SU-DHL-6 (cell line): Measurements from ENCODE around the gene TFG.

Experiments used
- H2AFZ ChIP-seq: fragments of 200-600 bp; sonication (generic); 2 replicates; pipeline ENCODE4 v1.6.1; 2014; ENCODE audit warnings: low read depth, mild to moderate bottlenecking, moderate library complexity, mixed read lengths, antibody characterized with exemption, low read length; ENCODE audit not compliant: severe bottlenecking
- H3F3A ChIP-seq: fragments of 200-600 bp; shearing (Covaris generic); 2 replicates; pipeline ENCODE4 v1.6.0; 2016; ENCODE audit warnings: antibody characterized with exemption, mild to moderate bottlenecking; ENCODE audit not compliant: insufficient read depth
- H3K27ac ChIP-seq: fragments of 200-600 bp; sonication (generic); 2 replicates; pipeline ENCODE4 v1.5.1; 2016; ENCODE audit warnings: low read depth, mild to moderate bottlenecking, low read length, moderate library complexity, mixed read lengths
- H3K27me3 ChIP-seq: fragments of 200-600 bp; sonication (generic), shearing (Covaris generic); 2 replicates; pipeline ENCODE4 v1.6.0; 2014; ENCODE audit warnings: mild to moderate bottlenecking, low read length
- H3K36me3 ChIP-seq: fragments of 200-600 bp; sonication (generic); 2 replicates; pipeline ENCODE4 v1.6.1; 2014; ENCODE audit warnings: mild to moderate bottlenecking, low read length, mixed read lengths
- H3K4me2 ChIP-seq: fragments of 300-600, 200-600 bp; shearing (Covaris generic), sonication (generic); 2 replicates; pipeline ENCODE4 v1.6.0; 2014; ENCODE audit warnings: low read length, low read depth, mild to moderate bottlenecking; ENCODE audit not compliant: poor library complexity, severe bottlenecking
- H3K4me3 ChIP-seq: fragments of 200-600 bp; sonication (generic); 2 replicates; pipeline ENCODE4 v1.5.1; 2014; ENCODE audit warnings: antibody characterized with exemption, low read length, mild to moderate bottlenecking, mixed read lengths; ENCODE audit not compliant: insufficient read depth, poor library complexity, severe bottlenecking
- H3K79me2 ChIP-seq: fragments of 200-600 bp; sonication (generic); 2 replicates; pipeline ENCODE4 v1.6.1; 2014; ENCODE audit warnings: mild to moderate bottlenecking, low read length, moderate library complexity; ENCODE audit not compliant: insufficient read depth
- H3K9ac ChIP-seq: fragments of 200-600 bp; sonication (generic); 2 replicates; pipeline ENCODE4 v1.7.0; 2014; ENCODE audit warnings: mild to moderate bottlenecking, low read length
- H3K9me2 ChIP-seq: fragments of 200-600 bp; sonication (generic); replicated peaks from 2 replicates; pipeline ENCODE4 v1.6.1; 2014; ENCODE audit warnings: low read length; ENCODE audit not compliant: insufficient read depth
- H3K9me3 ChIP-seq: fragments of 200-600 bp; sonication (generic); 2 replicates; pipeline ENCODE4 v1.6.1; 2014; ENCODE audit warnings: low read length, mixed read lengths; ENCODE audit not compliant: insufficient read depth
- H4K20me1 ChIP-seq: fragments of 200-600 bp; sonication (generic); 2 replicates; pipeline ENCODE4 v1.6.1; 2014; ENCODE audit warnings: low read depth, mild to moderate bottlenecking, antibody characterized with exemption, low read length, moderate library complexity, mixed read lengths
- CTCF ChIP-seq: fragments of 200-600 bp; sonication (generic); IDR thresholded peaks from one replicate; pipeline ENCODE4 v1.5.1; 2017; ENCODE audit warnings: antibody characterized with exemption, mild to moderate bottlenecking, low read length, moderate library complexity; ENCODE audit not compliant: insufficient read depth, poor library complexity, severe bottlenecking
- EZH2phosphoT487 ChIP-seq: fragments of 200-600 bp; sonication (generic), shearing (Covaris generic); conservative IDR thresholded peaks from 2 replicates; pipeline ENCODE4 v1.6.1; 2018; ENCODE audit warnings: mild to moderate bottlenecking, antibody characterized with exemption, low read length, moderate library complexity, mixed read lengths

The TFG gene

GRCh38 chr3:100698736-100699135 is 10.6 kb upstream of the TFG start:
- Histone ChIP-seq H3K9me3 (no peaks in the 10 kb centered on the region), H3K9me2 (no peaks in the 10 kb centered on the region), H3K27me3 (no peaks in the 10 kb centered on the region), H3K4me3 (no peak overlapping the region), H3F3A (no peaks in the 10 kb centered on the region), H3K27ac (no peak overlapping the region), H4K20me1 (no peaks in the 10 kb centered on the region), H3K79me2 (no peaks in the 10 kb centered on the region), H3K9ac (no peak overlapping the region), H3K36me3 (no peaks in the 10 kb centered on the region), H2AFZ (no peak overlapping the region), H3K4me2 (no peak overlapping the region)
- TF ChIP-seq EZH2phosphoT487 (no peak), CTCF (no peak)

- Histone ChIP-seq H3K27ac (no peak overlapping the region), H3F3A (no peaks in the 10 kb centered on the region), H3K79me2 (no peaks in the 10 kb centered on the region), H2AFZ (no peak overlapping the region), H4K20me1 (no peaks in the 10 kb centered on the region), H3K9ac (no peak overlapping the region), H3K4me3 (no peak overlapping the region), H3K36me3 (no peaks in the 10 kb centered on the region), H3K9me3 (no peaks in the 10 kb centered on the region), H3K9me2 (no peaks in the 10 kb centered on the region), H3K4me2 (no peak overlapping the region), H3K27me3 (no peaks in the 10 kb centered on the region)
- TF ChIP-seq EZH2phosphoT487 (no peak), CTCF (no peak)
Measured at GRCh38 chr3:100700708-100701107, 8.6 kb upstream of the TFG start.

GRCh38 chr3:100702082-100702979 is 7.0 kb upstream of the TFG start:
- H3K4me3 ChIP-seq: no peak overlapping the region
- H3F3A ChIP-seq: no peaks in the 10 kb centered on the region
- TF ChIP-seq CTCF (no peak), EZH2phosphoT487 (no peak)
- H2AFZ ChIP-seq: no peak overlapping the region
- H3K9ac ChIP-seq: no peak overlapping the region
- no peak overlapping the region for H3K27ac ChIP-seq
- no peaks in the 10 kb centered on the region for H3K9me3 ChIP-seq
- H3K9me2 ChIP-seq: no peaks in the 10 kb centered on the region
- no peaks in the 10 kb centered on the region for H3K79me2 ChIP-seq
- H3K36me3 ChIP-seq: no peaks in the 10 kb centered on the region
- H4K20me1 ChIP-seq: no peaks in the 10 kb centered on the region
- no peaks in the 10 kb centered on the region for H3K27me3 ChIP-seq
- no peak overlapping the region for H3K4me2 ChIP-seq
